Stimulated activated CD8-positive, alpha-beta memory T cell treated with anti-CD3 and anti-CD28 coated beads, Interleukin-4, amount 100 ng/mL, for 1 hour (primary cell): ENCODE results near the gene OR10V1.

Experiments
- DNase-seq, 2 donors: peaks; one replicate each; pipeline ENCODE4 v3.0.0-alpha.2; 2020; ENCODE audit warnings: low read depth in 2 of 2, low spot score in 1 of 2

Gene OR10V1

GRCh38 chr11:59668950-59669610 is 44.6 kb downstream of the OR10V1 start, which contains the start of gene PATL1:
Gene PATL1 (minus strand): TSS chr11:59669037. CDS start chr11:59668895, 142 bp downstream.
- DNase-seq: peak; percentile 96 to 98

- DNase-seq: peak; percentile 16 to 29
Measured at GRCh38 chr11:59668188-59668949, 45.3 kb downstream of the OR10V1 start.

- DNase-seq: no peak
Measured at GRCh38 chr11:59667812-59668187, 45.8 kb downstream of the OR10V1 start.

GRCh38 chr11:59666969-59667368 is 46.7 kb downstream of the OR10V1 start:
- DNase-seq: no peak
